ENCODE data around the gene PLCG1.

PLCG1 gene

DNA sequence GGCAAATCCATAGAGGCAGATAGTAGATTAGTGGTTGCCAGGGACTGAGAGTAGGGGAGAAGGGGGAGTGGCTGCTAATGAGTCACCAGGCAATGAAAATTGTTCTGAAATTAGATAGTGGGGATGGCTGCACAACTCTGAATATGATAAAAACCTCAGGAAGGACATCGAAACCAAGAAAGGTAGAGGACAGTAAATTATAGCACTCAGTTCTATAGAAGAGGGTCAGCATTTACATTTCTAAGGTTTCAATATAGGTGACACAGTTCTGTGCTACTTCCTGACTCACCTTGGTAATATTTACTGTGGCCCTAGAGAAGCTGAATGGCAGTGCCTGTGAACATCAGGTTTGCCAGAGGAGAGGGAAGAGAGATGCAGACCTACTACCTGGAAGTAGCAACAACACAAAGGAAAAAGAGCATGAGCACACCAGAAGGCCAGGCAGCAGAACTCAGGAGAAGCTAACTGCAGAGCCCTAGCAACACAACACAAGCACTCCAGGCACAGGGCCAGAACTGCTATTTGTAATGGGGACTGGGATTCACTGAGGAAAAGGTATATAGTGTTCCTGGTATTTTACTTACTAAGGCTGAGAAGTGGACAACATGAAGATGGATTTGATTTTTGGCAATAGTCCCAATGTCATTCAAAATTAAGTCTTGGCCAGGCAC, 75.9 kb downstream of the PLCG1 start:
- no peak for DNase-seq (ENCODE audit: low read depth in 2 of 2)

DNA sequence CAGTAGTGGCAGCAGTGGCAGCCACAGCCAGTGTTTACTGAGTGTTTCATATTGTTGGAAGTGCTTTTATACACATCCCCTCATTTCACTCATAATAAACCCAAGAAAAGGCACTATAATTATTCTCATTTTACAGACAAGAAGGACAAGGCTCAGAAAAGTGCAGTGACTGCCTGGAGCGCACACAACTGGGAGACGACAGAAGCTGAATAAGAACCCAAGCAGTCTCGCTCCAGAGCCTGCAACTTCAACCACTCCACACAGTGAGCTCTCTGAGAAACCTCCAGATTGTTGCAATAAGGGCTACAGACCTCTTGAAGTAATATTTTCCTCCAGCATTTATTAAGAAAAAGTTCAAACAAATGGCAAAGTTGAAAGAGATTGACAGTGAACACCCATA, 76.9 kb downstream of the PLCG1 start:
- no peak for DNase-seq (ENCODE audit: low read depth in 2 of 2)

- no peak for DNase-seq (ENCODE audit: low read depth in 2 of 2)
These were observed 77.3 kb downstream of the PLCG1 start for GRCh38 chr20:41214666-41215065.

GRCh38 chr20:41217422-41217821, 80.1 kb downstream of the PLCG1 start:
- no peak for DNase-seq (ENCODE audit: low read depth in 2 of 2)

DNA sequence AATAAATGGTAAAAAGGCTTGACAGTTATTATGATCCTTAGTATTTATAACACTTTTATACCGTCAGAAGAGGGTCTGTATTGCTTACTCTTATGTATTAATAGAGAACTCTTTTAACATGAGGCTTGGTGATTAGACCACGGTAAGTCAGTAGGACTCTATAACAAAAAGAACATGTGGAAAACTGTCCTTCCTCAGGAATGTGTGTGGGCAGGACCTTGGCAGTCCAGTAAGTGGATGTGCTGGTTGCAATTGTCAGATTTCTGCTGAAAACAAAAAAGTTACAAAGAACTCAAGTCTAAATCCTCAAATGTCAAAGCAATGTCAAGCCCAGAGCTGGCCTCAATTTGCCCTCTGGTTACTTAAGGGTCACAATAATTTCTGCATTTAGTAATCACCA, 81.1 kb downstream of the PLCG1 start:
- DNase-seq (ENCODE audit: low read depth in 2 of 2), result no peak

GRCh38 chr20:41219824-41220223, 82.5 kb downstream of the PLCG1 start:
- no peak for DNase-seq (ENCODE audit: low read depth in 2 of 2)

DNA sequence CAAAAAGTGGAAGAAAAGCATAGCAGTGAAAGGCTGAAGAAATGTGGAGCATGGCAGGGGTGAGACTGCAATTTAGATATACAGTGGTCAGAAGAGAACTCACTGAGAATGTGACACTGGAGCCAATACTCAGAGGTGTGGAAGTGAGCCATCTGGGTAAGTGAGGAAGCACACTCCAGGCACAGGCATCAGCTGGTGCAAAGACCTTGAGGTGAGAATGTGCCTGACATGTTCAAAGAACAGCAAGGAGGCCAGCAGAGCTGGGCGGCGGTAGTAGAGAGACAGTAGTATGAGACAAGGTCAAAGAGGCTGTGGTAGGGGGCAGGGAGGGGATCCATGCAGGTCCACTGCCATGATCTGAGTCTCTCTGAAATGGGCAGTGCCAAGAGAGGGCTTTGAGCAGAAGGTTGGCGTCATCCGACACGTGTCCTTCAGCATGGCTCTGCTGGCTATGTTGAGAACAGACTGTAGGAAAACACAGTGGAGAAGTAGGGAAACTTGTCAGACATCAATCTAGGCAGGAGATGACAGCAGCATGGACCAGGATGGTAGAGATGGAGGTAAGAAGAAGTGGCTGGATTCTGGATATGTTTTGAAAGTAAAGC, 84.4 kb downstream of the PLCG1 start:
- no peak for DNase-seq (ENCODE audit: low read depth in 2 of 2)

GRCh38 chr20:41222296-41222695, 85.0 kb downstream of the PLCG1 start:
- no peak for DNase-seq (ENCODE audit: low read depth in 2 of 2)

GRCh38 chr20:41222703-41223102, 85.4 kb downstream of the PLCG1 start:
- no peak for DNase-seq (ENCODE audit: low read depth in 2 of 2)

DNA sequence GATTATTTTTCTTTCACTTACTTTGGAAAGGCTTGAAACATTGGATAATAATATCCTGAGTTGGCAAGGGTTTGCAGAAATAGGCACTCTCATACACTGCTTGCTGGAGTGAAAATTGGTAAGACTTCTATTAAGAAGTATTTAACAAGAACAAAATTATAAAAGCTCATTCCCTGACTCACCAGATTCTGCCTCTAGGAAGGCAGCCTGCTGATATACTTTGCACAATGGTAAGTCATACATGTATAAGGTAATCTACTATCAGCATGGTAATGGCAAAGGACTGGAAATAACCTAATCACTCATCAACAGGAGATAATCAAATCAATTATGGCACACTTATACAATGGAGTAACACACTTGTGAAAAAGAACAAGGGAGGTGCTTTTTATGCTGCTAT, 85.8 kb downstream of the PLCG1 start:
- DNase-seq (ENCODE audit: low read depth in 2 of 2), result no peak

GRCh38 chr20:41224281-41224680, 86.9 kb downstream of the PLCG1 start:
- DNase-seq (ENCODE audit: low read depth in 2 of 2), result no peak

- DNase-seq (ENCODE audit: low read depth in 2 of 2), result no peak
These were observed 87.7 kb downstream of the PLCG1 start for GRCh38 chr20:41225091-41225490.

GRCh38 chr20:41226426-41226825, 89.1 kb downstream of the PLCG1 start:
- DNase-seq (ENCODE audit: low read depth in 2 of 2), result no peak

Measured in stimulated activated CD4-positive, alpha-beta T cell treated with anti-CD3 and anti-CD28 coated beads, Interleukin-12 subunit alpha, Interleukin-12 subunit beta, amount 100 ng/mL, for 24 hours (primary cell).